Bronchial epithelial cell (primary cell): Measurements from ENCODE around the gene MRPL21. TPM values are rescaled to one million over a fixed set of nuclear protein-coding genes. Genes with fewer than 3 reads are reported as not detected.
A peak's percentile ranks its signal among the peaks of the same experiment; 100 is the strongest.
"Not testable (repeated sequence)": the region's sequence is repeated elsewhere in the genome, so short reads cannot be mapped to it uniquely, and the experiment has no call there.

ENCODE experiments used
- DNase-seq: peaks from one replicate; pipeline ENCODE4 v3.0.0-alpha.2; 2010; ENCODE audit warnings: low read depth
- FAIRE-seq: peaks from 2 replicates; lab custom pipeline; 2011; peaks lifted over from hg19 to GRCh38; lab: Jason Lieb, UNC
- H3K27me3 ChIP-seq: 2 replicates; pipeline ENCODE4 v1.5.1; 2011; ENCODE audit warnings: low read length; ENCODE audit not compliant: control insufficient read depth, insufficient read depth
- H3K36me3 ChIP-seq: 2 replicates; pipeline ENCODE4 v1.5.1; 2011; ENCODE audit warnings: low read length; ENCODE audit not compliant: control insufficient read depth, insufficient read depth
- H3K4me3 ChIP-seq: 2 replicates; pipeline ENCODE4 v1.5.1; 2011; ENCODE audit warnings: mild to moderate bottlenecking, low read depth, low read length, control low read depth
- total RNA-seq: library from RNA; depleted of rRNA; stranded (reverse); fragments of >200 nt; gene quantifications from 2 replicates; pipeline ENCODE4 v1.2.1, GENCODE V29; 2014
- TF ChIP-seq, protein P1 (sequence below): IDR thresholded peaks from 2 replicates; pipeline ENCODE4 v1.5.1; 2011; ENCODE audit warnings: mild to moderate bottlenecking, moderate library complexity, low read length, control low read depth, inconsistent platforms; ENCODE audit not compliant: insufficient read depth, severe bottlenecking

MRPL21 gene
- total RNA-seq, 1 donor from 2014 or later = 65.0 TPM

DNA sequence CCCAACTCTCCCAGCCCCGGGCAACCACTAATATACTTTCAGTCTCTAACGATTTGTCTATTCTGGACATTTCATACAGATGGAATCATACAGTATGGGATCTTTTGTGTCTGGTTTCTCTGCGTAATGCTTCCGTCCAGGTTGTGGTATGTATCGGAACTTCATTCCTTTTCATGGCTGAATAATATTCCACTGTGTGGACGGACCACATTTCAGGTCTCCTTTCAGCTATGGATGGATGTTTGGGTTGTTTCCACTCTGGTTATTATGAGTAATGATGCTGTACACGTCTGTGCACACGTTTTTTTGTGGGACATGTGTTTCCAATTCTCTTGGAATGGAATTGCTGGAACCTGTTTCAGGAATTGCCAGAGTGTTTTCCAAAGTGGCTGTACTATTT is 44.5 kb downstream of the MRPL21 start:
- DNase-seq (no peak), FAIRE-seq (no peak)
- Histone ChIP-seq H3K27me3 (peaks cover 6% of the 10 kb centered on the region), H3K36me3 (no peaks in the 10 kb centered on the region), H3K4me3 (no peak overlapping the region)
- TF ChIP-seq, protein P1, sequence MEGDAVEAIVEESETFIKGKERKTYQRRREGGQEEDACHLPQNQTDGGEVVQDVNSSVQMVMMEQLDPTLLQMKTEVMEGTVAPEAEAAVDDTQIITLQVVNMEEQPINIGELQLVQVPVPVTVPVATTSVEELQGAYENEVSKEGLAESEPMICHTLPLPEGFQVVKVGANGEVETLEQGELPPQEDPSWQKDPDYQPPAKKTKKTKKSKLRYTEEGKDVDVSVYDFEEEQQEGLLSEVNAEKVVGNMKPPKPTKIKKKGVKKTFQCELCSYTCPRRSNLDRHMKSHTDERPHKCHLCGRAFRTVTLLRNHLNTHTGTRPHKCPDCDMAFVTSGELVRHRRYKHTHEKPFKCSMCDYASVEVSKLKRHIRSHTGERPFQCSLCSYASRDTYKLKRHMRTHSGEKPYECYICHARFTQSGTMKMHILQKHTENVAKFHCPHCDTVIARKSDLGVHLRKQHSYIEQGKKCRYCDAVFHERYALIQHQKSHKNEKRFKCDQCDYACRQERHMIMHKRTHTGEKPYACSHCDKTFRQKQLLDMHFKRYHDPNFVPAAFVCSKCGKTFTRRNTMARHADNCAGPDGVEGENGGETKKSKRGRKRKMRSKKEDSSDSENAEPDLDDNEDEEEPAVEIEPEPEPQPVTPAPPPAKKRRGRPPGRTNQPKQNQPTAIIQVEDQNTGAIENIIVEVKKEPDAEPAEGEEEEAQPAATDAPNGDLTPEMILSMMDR = no peak

DNA sequence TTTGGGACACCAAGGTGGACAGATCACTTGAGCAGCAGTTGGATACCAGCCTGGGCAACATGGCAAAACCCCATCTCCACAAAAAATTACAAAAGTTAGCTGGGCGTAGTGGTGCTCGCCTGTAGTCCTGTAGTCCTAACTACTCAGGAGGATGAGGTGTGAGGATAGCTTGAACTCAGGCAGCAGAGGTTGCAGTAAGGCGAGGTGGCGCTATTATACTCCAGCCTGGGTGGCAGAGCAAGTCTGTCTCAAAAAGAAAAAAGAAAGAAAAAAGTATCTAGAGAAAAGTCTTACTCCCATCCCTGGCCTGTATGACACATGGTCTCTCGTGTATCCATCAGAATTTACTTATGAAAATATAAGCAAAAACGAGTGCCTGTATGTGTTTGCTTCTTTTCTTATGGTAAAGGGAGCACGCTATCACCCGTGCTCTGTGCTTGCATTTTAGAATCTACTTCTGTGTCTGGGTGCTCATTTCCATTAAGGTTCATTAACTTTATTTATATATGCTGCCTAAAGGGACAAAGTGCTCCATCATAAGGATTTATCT is 46.5 kb downstream of the MRPL21 start:
- TF ChIP-seq, protein P1 = no peak
- DNase-seq (no peak), FAIRE-seq (no peak)
- H3K27me3 ChIP-seq = peaks cover 12% of the 10 kb centered on the region
- H3K36me3 ChIP-seq = no peaks in the 10 kb centered on the region
- no peak overlapping the region for H3K4me3 ChIP-seq

DNA sequence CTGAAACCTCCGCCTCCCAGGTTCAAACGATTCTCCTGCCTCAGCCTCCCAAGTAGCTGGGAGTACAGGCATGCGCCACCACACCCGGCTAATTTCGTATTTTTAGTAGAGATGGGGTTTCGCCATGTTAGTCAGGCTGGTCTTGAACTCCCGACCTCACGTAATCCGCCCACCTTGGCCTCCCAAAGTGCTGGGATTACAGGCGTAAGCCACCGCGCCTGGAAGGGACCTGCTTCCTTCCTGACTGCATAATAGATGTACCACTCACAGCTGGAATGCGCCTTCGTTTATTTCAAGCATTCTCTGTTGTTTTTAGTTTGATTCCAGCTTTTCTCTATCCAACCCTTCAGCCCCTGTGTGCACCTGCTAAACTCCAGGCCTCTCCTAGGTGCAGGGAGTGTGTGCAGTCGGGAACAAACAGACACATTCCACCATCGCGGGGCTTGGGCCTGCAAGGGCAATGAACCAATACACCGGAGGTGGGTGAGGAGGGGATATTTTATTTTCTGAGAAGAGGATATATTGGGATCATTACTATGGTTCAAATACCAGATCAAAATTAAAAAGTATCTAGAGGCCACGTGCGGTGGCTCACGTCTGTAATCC is 47.1 kb downstream of the MRPL21 start:
- H3K36me3 ChIP-seq, H3K4me3 ChIP-seq, DNase-seq, FAIRE-seq: not testable (repeated sequence)
- peaks cover 12% of the 10 kb centered on the region for H3K27me3 ChIP-seq

DNA sequence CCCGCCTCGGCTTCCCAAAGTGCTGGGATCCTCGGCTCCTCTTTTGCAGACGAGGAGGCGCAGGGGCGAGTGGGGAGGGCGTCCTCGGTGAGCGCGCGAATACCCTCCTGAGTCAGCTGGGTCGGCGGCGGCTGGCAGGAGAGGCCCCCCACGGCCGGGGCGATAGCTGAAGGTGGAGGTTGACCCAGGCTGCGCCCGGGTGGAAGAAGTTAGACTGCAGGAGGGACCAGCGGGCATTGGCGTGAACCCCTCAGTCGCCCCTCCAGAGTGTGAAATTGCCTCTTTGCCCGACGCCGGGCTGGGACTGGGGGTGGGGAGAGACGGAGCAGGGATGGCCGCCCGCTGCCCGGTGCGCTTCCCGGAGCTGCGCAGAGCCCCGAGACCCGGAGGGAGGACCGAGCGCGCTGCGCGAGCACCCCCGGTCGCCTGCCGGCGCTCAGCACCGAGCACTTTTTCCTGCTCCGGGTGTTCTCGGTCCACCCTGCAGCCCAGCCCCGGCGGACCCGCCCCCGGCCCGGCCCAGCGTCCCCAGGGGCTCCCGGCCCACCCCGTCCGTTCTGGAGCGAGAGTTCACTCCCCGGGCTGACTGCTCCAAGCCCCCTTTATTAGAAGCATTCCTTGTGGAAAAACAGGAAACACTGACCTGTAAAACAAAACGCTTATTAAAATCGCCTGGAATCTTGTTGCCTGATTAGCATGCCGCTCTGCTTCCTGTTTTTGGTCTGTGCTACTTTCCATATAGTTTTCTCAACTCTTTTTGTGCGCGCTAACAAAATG is 48.2 kb downstream of the MRPL21 start:
- peak overlapping the region; percentile 5 for H3K4me3 ChIP-seq

DNA sequence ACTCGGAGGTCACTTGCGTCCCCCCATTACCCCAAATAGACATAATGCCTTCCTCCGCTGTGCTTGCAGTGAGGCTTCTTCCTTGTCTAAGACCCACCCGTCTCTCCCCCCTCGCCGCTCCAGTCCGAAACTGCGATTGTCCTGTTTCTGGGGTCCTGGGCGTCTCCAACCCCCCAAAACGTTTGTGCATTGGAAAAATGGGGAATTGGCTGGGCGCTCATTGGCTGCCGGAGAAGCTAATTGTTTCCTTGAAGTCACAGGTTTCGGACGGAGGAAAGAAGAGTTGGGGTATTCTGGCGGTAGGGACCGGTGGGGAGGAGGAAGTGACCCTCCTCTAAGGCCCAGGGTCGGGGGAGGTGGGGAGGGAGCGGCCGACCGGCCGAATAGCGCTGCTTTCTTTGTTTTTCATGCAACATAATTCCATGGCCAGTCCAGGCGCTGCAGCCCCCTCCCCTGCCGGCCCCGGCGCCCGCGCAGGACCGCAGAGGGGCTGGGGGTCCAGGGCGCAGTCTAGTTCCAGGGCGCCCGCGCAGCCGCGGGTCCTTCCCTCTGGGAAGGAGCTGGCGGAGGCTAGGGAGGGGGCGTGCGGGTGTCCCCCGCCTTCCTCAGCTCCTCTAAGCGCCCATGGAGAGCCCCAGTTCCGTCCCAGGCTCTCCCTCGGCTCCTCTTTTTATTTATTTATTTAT is 49.2 kb downstream of the MRPL21 start:
- Histone ChIP-seq H3K36me3 (no peaks in the 10 kb centered on the region), H3K27me3 (peaks cover 12% of the 10 kb centered on the region), H3K4me3 (no peak overlapping the region)
- DNase-seq (no peak), FAIRE-seq (no peak)
- TF ChIP-seq, protein P1 = no peak

More for the DNA sequence above, 48.2 kb downstream of the MRPL21 start:
- Histone ChIP-seq H3K27me3 (peaks cover 12% of the 10 kb centered on the region), H3K36me3 (no peaks in the 10 kb centered on the region)
- TF ChIP-seq, protein P1 = peak; percentile 29
- DNase-seq (no peak), FAIRE-seq (no peak)

DNA sequence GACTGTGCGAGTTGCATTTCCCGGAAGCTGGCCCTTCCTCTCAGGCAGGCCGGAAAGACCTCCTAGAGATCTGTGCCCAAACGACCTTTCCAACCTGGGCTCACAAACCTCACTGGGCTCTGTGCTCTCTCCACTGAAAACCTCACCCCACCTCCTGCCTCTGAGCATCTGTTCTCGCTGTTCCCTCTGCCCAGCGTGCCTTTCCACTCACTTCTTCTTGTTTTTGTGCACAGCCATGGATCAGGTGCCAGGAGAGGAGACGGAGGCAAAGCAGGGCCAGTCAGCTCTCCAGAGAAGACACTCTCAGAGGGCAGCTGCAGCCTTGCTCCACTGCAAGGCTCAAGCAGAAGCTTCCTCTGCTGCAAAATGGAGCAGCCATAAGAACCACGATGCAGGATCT is 51.0 kb downstream of the MRPL21 start:
- Histone ChIP-seq H3K4me3 (no peak overlapping the region), H3K27me3 (peaks cover 12% of the 10 kb centered on the region), H3K36me3 (no peaks in the 10 kb centered on the region)
- TF ChIP-seq, protein P1 = no peak
- DNase-seq (no peak), FAIRE-seq (no peak)
